DND-41 (cell line): ENCODE measurements around the gene LILRA1.

Experiments used
- CTCF ChIP-seq: IDR thresholded peaks from 2 replicates; pipeline ENCODE4 v1.5.1; 2012; ENCODE audit warnings: borderline replicate concordance, low read length, moderate library complexity, mild to moderate bottlenecking; ENCODE audit not compliant: poor library complexity, severe bottlenecking; ENCODE audit errors: extremely low read depth
- EZH2 ChIP-seq: IDR thresholded peaks from 3 replicates; pipeline ENCODE4 v1.6.1; 2012; ENCODE audit warnings: borderline replicate concordance, low read depth, mild to moderate bottlenecking, moderate library complexity, low read length, inconsistent platforms; ENCODE audit not compliant: severe bottlenecking

GRCh38 chr19:54552913-54553310 lies 40.5 kb upstream of the LILRA1 start:
- no peak for TF ChIP-seq CTCF
- no peak for TF ChIP-seq EZH2
